ENCODE measurements around the gene CNEP1R1. TPM values are rescaled to one million over a fixed set of nuclear protein-coding genes. Genes with fewer than 3 reads are reported as not detected.

The CNEP1R1 gene
- total RNA-seq (2021) (10.4 and 12.2 TPM in 2 replicates), Bru-seq, nascent RNA (percentile 62 among the genes with signal in this experiment), BruChase-seq, experiment 1, labeled RNA remaining after a 2-hour chase (percentile 73 among the genes with signal in this experiment), BruChase-seq, experiment 2, labeled RNA remaining after a 6-hour chase (percentile 62 among the genes with signal in this experiment)
- long read RNA-seq, transcript CNEP1R1-202 (6 exons, 2,117 nt), result major isoform, 11 of 29 reads
- long read RNA-seq, transcript CNEP1R1-203 (7 exons, 2,965 nt), result minor isoform, 10 of 29 reads
- long read RNA-seq, partial matches to known transcripts, result 5 of 29 reads
- long read RNA-seq, other reads (novel, unspliced or antisense), result 2 of 29 reads

- H4K20me1 ChIP-seq (ENCODE audit: insufficient read depth), result peaks cover 5% of the 10 kb centered on the region; the same call in 1 of the 2 replicates
- H2AFZ ChIP-seq, result peak within 1 kb of the TSS; percentile 97
- H3K27me3 ChIP-seq (ENCODE audit: insufficient read depth, low read depth), result peaks cover 12% of the 10 kb centered on the region; the same call in 1 of the 2 replicates
- H3K27ac ChIP-seq, result no peak within 1 kb of the TSS
- H3K79me2 ChIP-seq (ENCODE audit: low read depth), result peaks cover 15% of the 10 kb centered on the region
- intact Hi-C loops (cut with micrococcal nuclease; ENCODE audit: unreplicated experiment), result loop anchor here (1.0 to 10.0 kb wide), 8 partner anchors 42 to 781 kb away; no protein-coding TSS in a partner anchor
- peaks cover 5% of the 10 kb centered on the region; the same call in 1 of the 2 replicates for H3F3A ChIP-seq (ENCODE audit: insufficient read depth, low read depth)
- no TSS peak for BruUV-seq (replicated peaks)
- H3K36me3 ChIP-seq (ENCODE audit: low read depth), result peaks cover 7% of the 10 kb centered on the region; the same call in 1 of the 2 replicates
- H3K9me3 ChIP-seq (ENCODE audit: insufficient read depth, low read depth), result no peaks in the 10 kb centered on the region
- CTCF ChIA-PET, result interaction anchor here (0.5 to 1.9 kb wide), 12 partner anchors 10 to 1028 kb away, joined by 3 to 36 read pairs (median 5); partner anchors contain the start of gene HEATR3
- H3K4me3 ChIP-seq, result peak within 1 kb of the TSS; percentile 78
- H3K4me2 ChIP-seq, result peak within 1 kb of the TSS; percentile 98
- H3K4me1 ChIP-seq (replicated peaks; ENCODE audit: insufficient read depth), result peaks cover 12% of the 10 kb centered on the region
- DNase-seq, result peak; percentile 88 to 95
- H3K9me2 ChIP-seq (ENCODE audit: insufficient read depth), result no peaks in the 10 kb centered on the region
- TF ChIP-seq, protein P1, sequence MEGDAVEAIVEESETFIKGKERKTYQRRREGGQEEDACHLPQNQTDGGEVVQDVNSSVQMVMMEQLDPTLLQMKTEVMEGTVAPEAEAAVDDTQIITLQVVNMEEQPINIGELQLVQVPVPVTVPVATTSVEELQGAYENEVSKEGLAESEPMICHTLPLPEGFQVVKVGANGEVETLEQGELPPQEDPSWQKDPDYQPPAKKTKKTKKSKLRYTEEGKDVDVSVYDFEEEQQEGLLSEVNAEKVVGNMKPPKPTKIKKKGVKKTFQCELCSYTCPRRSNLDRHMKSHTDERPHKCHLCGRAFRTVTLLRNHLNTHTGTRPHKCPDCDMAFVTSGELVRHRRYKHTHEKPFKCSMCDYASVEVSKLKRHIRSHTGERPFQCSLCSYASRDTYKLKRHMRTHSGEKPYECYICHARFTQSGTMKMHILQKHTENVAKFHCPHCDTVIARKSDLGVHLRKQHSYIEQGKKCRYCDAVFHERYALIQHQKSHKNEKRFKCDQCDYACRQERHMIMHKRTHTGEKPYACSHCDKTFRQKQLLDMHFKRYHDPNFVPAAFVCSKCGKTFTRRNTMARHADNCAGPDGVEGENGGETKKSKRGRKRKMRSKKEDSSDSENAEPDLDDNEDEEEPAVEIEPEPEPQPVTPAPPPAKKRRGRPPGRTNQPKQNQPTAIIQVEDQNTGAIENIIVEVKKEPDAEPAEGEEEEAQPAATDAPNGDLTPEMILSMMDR (conservative IDR thresholded peaks at IDR 0.05), result peak; percentile 99
- TF ChIP-seq EZH2 (IDR thresholded peaks at IDR 0.05; ENCODE audit: low read depth), result no peak
- POLR2A ChIA-PET (ENCODE audit: unreplicated experiment), result interaction anchor here (0.5 to 0.7 kb wide), 3 partner anchors 10 to 182 kb away, joined by 3 to 4 read pairs (median 4); no protein-coding TSS in a partner anchor
Measured at GRCh38 chr16:50024684-50025536, at the start of gene CNEP1R1. TSS of gene CNEP1R1 (plus strand) at chr16:50025225. CDS start at chr16:50025316, 91 bp downstream.

- CTCF ChIA-PET, result no interaction called here
- Histone ChIP-seq H4K20me1 (ENCODE audit: insufficient read depth) (no peaks in the 10 kb centered on the region), H3K9me2 (ENCODE audit: insufficient read depth) (no peaks in the 10 kb centered on the region), H3K79me2 (ENCODE audit: low read depth) (no peaks in the 10 kb centered on the region), H3K27ac (no peak overlapping the region), H3K27me3 (ENCODE audit: insufficient read depth, low read depth) (peaks cover 55% of the 10 kb centered on the region), H3K4me3 (no peak overlapping the region), H3K4me2 (no peak overlapping the region), H3K36me3 (ENCODE audit: low read depth) (no peaks in the 10 kb centered on the region), H3K9me3 (ENCODE audit: insufficient read depth, low read depth) (no peaks in the 10 kb centered on the region), H3F3A (ENCODE audit: insufficient read depth, low read depth) (no peaks in the 10 kb centered on the region), H2AFZ (no peak overlapping the region), H3K4me1 (replicated peaks; ENCODE audit: insufficient read depth) (no peaks in the 10 kb centered on the region)
- no TSS peak for BruUV-seq (replicated peaks)
- no peak for DNase-seq
- intact Hi-C loops (cut with micrococcal nuclease; ENCODE audit: unreplicated experiment), result no loop called here
- TF ChIP-seq, protein P1 (conservative IDR thresholded peaks at IDR 0.05), result no peak
- POLR2A ChIA-PET (ENCODE audit: unreplicated experiment), result no interaction called here
Measured at GRCh38 chr16:49977427-49977826, 47.6 kb upstream of the CNEP1R1 start.

DNA sequence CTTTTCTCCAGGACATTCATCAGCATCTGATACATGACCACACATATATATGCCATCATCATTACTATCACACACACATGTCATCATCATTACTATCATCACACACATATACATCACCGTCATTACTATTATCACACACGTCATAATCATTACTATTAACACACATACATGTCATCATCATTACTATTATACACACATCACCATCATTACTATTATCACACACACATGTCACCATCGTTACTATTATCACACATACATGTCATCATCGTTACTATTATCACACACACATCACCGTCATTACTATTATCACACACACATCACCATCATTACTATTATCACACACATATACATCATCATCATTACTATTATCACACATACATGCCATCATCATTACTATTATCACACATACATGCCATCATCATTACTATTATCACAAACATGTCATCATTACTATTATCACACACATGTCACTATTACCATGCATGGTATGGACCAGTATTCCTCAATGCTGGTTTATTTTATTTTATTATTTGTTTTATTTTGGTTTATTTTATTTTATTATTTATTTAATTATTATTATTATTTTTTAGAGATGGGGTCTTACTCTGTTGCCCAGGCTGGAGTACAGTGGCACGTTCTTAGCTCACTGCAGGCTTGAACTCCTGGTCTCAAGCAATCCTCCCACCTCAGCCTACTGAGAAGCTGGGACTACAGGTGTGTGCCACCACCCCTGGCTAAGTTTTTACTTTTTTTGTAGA is 46.3 kb upstream of the CNEP1R1 start:
- Histone ChIP-seq H2AFZ (no peak overlapping the region), H3K4me2 (no peak overlapping the region), H3K27ac (no peak overlapping the region), H3K4me3 (no peak overlapping the region), H3K4me1 (replicated peaks; ENCODE audit: insufficient read depth) (no peaks in the 10 kb centered on the region), H3K9me3 (ENCODE audit: insufficient read depth, low read depth) (no peaks in the 10 kb centered on the region), H3F3A (ENCODE audit: insufficient read depth, low read depth) (no peaks in the 10 kb centered on the region), H4K20me1 (ENCODE audit: insufficient read depth) (no peaks in the 10 kb centered on the region), H3K27me3 (ENCODE audit: insufficient read depth, low read depth) (peaks cover 49% of the 10 kb centered on the region), H3K36me3 (ENCODE audit: low read depth) (no peaks in the 10 kb centered on the region), H3K9me2 (ENCODE audit: insufficient read depth) (no peaks in the 10 kb centered on the region), H3K79me2 (ENCODE audit: low read depth) (no peaks in the 10 kb centered on the region)
- ChIA-PET CTCF (no interaction called here), POLR2A (ENCODE audit: unreplicated experiment) (no interaction called here)
- intact Hi-C loops (cut with micrococcal nuclease; ENCODE audit: unreplicated experiment), result no loop called here
- TF ChIP-seq, protein P1 (conservative IDR thresholded peaks at IDR 0.05), result no peak
- no peak for TF ChIP-seq EZH2 (IDR thresholded peaks at IDR 0.05; ENCODE audit: low read depth)
- DNase-seq, result no peak
- no TSS peak for BruUV-seq (replicated peaks)
